OCI-LY1 (cell line): ENCODE results near the gene CD226.

Experiments
- H2AFZ ChIP-seq: fragments of 200-600 bp; sonication (generic), shearing (Covaris generic); 2 replicates; pipeline ENCODE4 v1.6.0; 2014; ENCODE audit warnings: antibody characterized with exemption, mild to moderate bottlenecking, low read length
- H3F3A ChIP-seq: fragments of 200-600 bp; sonication (generic), shearing (Covaris generic); 2 replicates; pipeline ENCODE4 v1.6.0; 2014; ENCODE audit warnings: mild to moderate bottlenecking, antibody characterized with exemption, low read length, moderate library complexity; ENCODE audit not compliant: insufficient read depth
- H3K27ac ChIP-seq: fragments of 200-600 bp; sonication (generic); 2 replicates; pipeline ENCODE4 v1.5.1; 2014; ENCODE audit warnings: low read length, mixed run types, mild to moderate bottlenecking, low read depth; ENCODE audit not compliant: poor library complexity, severe bottlenecking
- H3K27me3 ChIP-seq: fragments of 200-600 bp; sonication (generic); 2 replicates; pipeline ENCODE4 v1.6.0; 2014; ENCODE audit warnings: antibody characterized with exemption, mild to moderate bottlenecking, low read length, moderate library complexity; ENCODE audit not compliant: insufficient read depth
- H3K36me3 ChIP-seq: fragments of 200-600 bp; sonication (generic); 2 replicates; pipeline ENCODE4 v1.6.1; 2014; ENCODE audit warnings: mild to moderate bottlenecking, antibody characterized with exemption, low read length, moderate library complexity, mixed read lengths; ENCODE audit not compliant: insufficient read depth
- H3K4me1 ChIP-seq: fragments of 200-600 bp; sonication (generic); 2 replicates; pipeline ENCODE4 v1.5.1; 2014; ENCODE audit warnings: mild to moderate bottlenecking, low read length, moderate library complexity; ENCODE audit not compliant: insufficient read depth, severe bottlenecking
- H3K4me2 ChIP-seq: fragments of 200-600 bp; sonication (generic), shearing (Covaris generic); 2 replicates; pipeline ENCODE4 v1.6.1; 2014; ENCODE audit warnings: low read length
- H3K4me3 ChIP-seq: fragments of 200-600 bp; sonication (generic); 2 replicates; pipeline ENCODE4 v1.5.1; 2014; ENCODE audit warnings: low read length, low read depth, mild to moderate bottlenecking, mixed read lengths; ENCODE audit not compliant: poor library complexity, severe bottlenecking
- H3K79me2 ChIP-seq: fragments of 200-600 bp; shearing (Covaris generic); 2 replicates; pipeline ENCODE4 v1.6.1; 2016; ENCODE audit warnings: mixed run types, low read length, mixed read lengths; ENCODE audit not compliant: insufficient read depth
- H3K9ac ChIP-seq: fragments of 200-600 bp; sonication (generic), shearing (Covaris generic); 2 replicates; pipeline ENCODE4 v1.6.1; 2014; ENCODE audit warnings: mild to moderate bottlenecking, low read length, mixed read lengths
- H3K9me2 ChIP-seq: fragments of 200-600 bp; sonication (generic), shearing (Covaris generic); 2 replicates; pipeline ENCODE4 v1.6.1; 2014; ENCODE audit warnings: low read depth, mild to moderate bottlenecking, low read length, mixed read lengths
- H3K9me3 ChIP-seq: fragments of 200-600 bp; shearing (Covaris generic); 2 replicates; pipeline ENCODE4 v1.6.1; 2014; ENCODE audit warnings: low read length, mixed read lengths
- H4K20me1 ChIP-seq: fragments of 200-600 bp; sonication (generic), shearing (Covaris generic); 2 replicates; pipeline ENCODE4 v1.6.0; 2016; ENCODE audit warnings: mild to moderate bottlenecking, low read length; ENCODE audit not compliant: insufficient read depth
- EZH2 ChIP-seq: fragments of 200-600 bp; sonication (generic), shearing (Covaris generic); IDR thresholded peaks from 2 replicates; pipeline ENCODE4 v1.8.0; 2017; ENCODE audit warnings: borderline replicate concordance, mixed run types, mild to moderate bottlenecking, antibody characterized with exemption, low read length, moderate library complexity, mixed read lengths
- TF ChIP-seq, protein P1 (sequence below): fragments of 200-600 bp; sonication (generic), shearing (Covaris generic); IDR thresholded peaks from 2 replicates; pipeline ENCODE4 v1.5.1; 2017; ENCODE audit warnings: mild to moderate bottlenecking, antibody characterized with exemption, low read length, moderate library complexity, mixed read lengths

CD226 gene

DNA sequence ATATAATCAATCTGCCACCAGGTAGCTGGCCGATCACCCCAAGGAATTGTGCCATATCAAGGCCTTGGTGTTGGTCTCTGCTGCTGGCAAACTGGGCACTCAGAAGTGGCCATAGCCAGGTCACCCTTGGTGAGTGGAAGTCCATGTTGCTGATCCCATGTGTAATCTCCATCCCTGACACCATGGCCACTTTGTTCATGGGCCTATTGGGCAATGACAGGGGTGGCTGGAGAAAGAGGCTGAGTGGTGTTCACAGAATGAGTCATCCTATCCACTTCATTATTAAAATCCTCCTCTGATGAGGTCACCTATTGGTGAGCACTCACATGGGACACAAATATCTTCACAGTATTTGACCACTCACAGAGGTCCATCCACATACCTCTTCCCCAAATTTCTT, 26.7 kb upstream of the CD226 start:
- no peaks in the 10 kb centered on the region for H3K36me3 ChIP-seq
- TF ChIP-seq, protein P1, sequence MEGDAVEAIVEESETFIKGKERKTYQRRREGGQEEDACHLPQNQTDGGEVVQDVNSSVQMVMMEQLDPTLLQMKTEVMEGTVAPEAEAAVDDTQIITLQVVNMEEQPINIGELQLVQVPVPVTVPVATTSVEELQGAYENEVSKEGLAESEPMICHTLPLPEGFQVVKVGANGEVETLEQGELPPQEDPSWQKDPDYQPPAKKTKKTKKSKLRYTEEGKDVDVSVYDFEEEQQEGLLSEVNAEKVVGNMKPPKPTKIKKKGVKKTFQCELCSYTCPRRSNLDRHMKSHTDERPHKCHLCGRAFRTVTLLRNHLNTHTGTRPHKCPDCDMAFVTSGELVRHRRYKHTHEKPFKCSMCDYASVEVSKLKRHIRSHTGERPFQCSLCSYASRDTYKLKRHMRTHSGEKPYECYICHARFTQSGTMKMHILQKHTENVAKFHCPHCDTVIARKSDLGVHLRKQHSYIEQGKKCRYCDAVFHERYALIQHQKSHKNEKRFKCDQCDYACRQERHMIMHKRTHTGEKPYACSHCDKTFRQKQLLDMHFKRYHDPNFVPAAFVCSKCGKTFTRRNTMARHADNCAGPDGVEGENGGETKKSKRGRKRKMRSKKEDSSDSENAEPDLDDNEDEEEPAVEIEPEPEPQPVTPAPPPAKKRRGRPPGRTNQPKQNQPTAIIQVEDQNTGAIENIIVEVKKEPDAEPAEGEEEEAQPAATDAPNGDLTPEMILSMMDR: no peak
- no peak for TF ChIP-seq EZH2
- no peak overlapping the region for H2AFZ ChIP-seq
- no peak overlapping the region for H3K27ac ChIP-seq
- H3K4me1 ChIP-seq: no peaks in the 10 kb centered on the region
- no peaks in the 10 kb centered on the region for H4K20me1 ChIP-seq
- H3F3A ChIP-seq: no peaks in the 10 kb centered on the region
- H3K79me2 ChIP-seq: no peaks in the 10 kb centered on the region
- no peaks in the 10 kb centered on the region for H3K9me3 ChIP-seq
- H3K4me3 ChIP-seq: no peak overlapping the region
- H3K9me2 ChIP-seq: no peaks in the 10 kb centered on the region
- H3K4me2 ChIP-seq: no peak overlapping the region
- no peak overlapping the region for H3K9ac ChIP-seq
- no peaks in the 10 kb centered on the region for H3K27me3 ChIP-seq

DNA sequence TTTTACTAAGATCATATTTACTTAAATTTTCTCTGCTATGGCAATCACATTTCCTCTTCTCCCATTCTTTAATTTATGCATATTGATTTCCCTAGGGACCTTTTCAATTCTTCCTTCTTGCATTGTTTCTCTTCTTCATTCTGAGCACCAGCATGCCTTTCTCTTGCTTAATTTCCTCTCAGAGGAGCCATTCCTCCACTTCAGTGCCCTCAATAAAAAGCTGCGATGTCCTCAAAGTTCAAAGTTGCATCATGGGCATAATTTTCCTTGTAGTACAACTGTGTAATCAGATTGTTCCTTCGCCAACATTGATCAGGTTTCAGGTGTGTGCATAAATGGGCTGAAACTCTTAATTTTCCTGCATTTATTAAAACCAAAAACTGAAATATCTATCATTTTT, 21.8 kb upstream of the CD226 start:
- Histone ChIP-seq H3K27me3 (no peaks in the 10 kb centered on the region), H3K36me3 (no peaks in the 10 kb centered on the region), H4K20me1 (no peaks in the 10 kb centered on the region), H2AFZ (no peak overlapping the region), H3F3A (no peaks in the 10 kb centered on the region), H3K4me2 (no peak overlapping the region), H3K9ac (no peak overlapping the region), H3K9me3 (no peaks in the 10 kb centered on the region), H3K79me2 (no peaks in the 10 kb centered on the region), H3K4me1 (peaks cover 4% of the 10 kb centered on the region), H3K27ac (no peak overlapping the region), H3K4me3 (no peak overlapping the region), H3K9me2 (no peaks in the 10 kb centered on the region)
- TF ChIP-seq, protein P1: no peak
- TF ChIP-seq EZH2: no peak

DNA sequence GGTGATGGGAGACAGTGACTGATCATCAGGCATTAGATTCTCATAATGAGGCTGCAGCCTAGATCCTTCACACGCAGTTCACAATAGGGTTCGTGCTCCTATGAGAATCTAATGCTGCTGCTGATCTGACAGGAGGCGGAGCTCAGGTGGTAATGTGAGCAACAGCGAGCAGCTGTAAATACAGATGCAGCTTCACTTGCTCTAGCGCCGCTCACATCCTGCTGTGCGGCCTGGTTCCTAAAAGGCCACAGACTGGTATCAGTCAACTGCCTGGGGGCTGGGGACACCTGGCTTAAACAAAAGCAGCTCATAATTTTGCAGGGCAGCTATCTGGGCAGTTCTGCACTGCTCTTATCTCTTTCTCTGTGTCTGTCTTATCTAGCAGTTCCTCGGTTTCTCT, 20.4 kb upstream of the CD226 start:
- Histone ChIP-seq H3K36me3 (no peaks in the 10 kb centered on the region), H3K4me2 (no peak overlapping the region), H3K27ac (no peak overlapping the region)

More for the DNA sequence above, 20.4 kb upstream of the CD226 start:
- H3F3A ChIP-seq: no peaks in the 10 kb centered on the region
- H3K79me2 ChIP-seq: no peaks in the 10 kb centered on the region
- H2AFZ ChIP-seq: no peak overlapping the region
- H3K9ac ChIP-seq: no peak overlapping the region
- H3K9me3 ChIP-seq: no peaks in the 10 kb centered on the region
- H3K4me1 ChIP-seq: peaks cover 4% of the 10 kb centered on the region
- H4K20me1 ChIP-seq: no peaks in the 10 kb centered on the region
- no peaks in the 10 kb centered on the region for H3K9me2 ChIP-seq
- H3K4me3 ChIP-seq: no peak overlapping the region
- no peak for TF ChIP-seq EZH2
- TF ChIP-seq, protein P1: no peak
- H3K27me3 ChIP-seq: no peaks in the 10 kb centered on the region
